ENCODE data around the gene CCL3. TPM values are rescaled to one million over a fixed set of nuclear protein-coding genes. Genes with fewer than 3 reads are reported as not detected.

The CCL3 gene
- total RNA-seq, 1 donor from 2014 or later: 1.3 TPM

GRCh38 chr17:36070427-36070826 lies 19.5 kb downstream of the CCL3 start:
- no peak for TF ChIP-seq CTCF (conservative IDR thresholded peaks at IDR 0.05; ENCODE audit: low read depth, low read length)
- DNase-seq (ENCODE audit: low read depth): no peak
- no peak overlapping the region for H3K4me3 ChIP-seq (ENCODE audit: low read depth, low read length)

GRCh38 chr17:36069136-36069535 lies 20.8 kb downstream of the CCL3 start:
- no peak for DNase-seq (ENCODE audit: low read depth)
- TF ChIP-seq CTCF (conservative IDR thresholded peaks at IDR 0.05; ENCODE audit: low read depth, low read length): no peak
- no peak overlapping the region for H3K4me3 ChIP-seq (ENCODE audit: low read depth, low read length)

GRCh38 chr17:36068524-36068923 lies 21.4 kb downstream of the CCL3 start:
- no peak for TF ChIP-seq CTCF (conservative IDR thresholded peaks at IDR 0.05; ENCODE audit: low read depth, low read length)
- DNase-seq (ENCODE audit: low read depth): no peak
- no peak overlapping the region for H3K4me3 ChIP-seq (ENCODE audit: low read depth, low read length)

- DNase-seq (ENCODE audit: low read depth): no peak
- H3K4me3 ChIP-seq (ENCODE audit: low read depth, low read length): no peak overlapping the region
- no peak for TF ChIP-seq CTCF (conservative IDR thresholded peaks at IDR 0.05; ENCODE audit: low read depth, low read length)
Measured at GRCh38 chr17:36066365-36066985, 23.5 kb downstream of the CCL3 start.

- no peak for TF ChIP-seq CTCF (conservative IDR thresholded peaks at IDR 0.05; ENCODE audit: low read depth, low read length)
- DNase-seq (ENCODE audit: low read depth): no peak
- H3K4me3 ChIP-seq (ENCODE audit: low read depth, low read length): no peak within 1 kb of the TSS
Measured at GRCh38 chr17:36063786-36064541, 26.0 kb downstream of the CCL3 start, which contains the start of gene CCL18. CCL18 (plus strand) TSS chr17:36064272; CDS start chr17:36064343, 71 bp downstream.

GRCh38 chr17:36060816-36061215 lies 29.1 kb downstream of the CCL3 start:
- H3K4me3 ChIP-seq (ENCODE audit: low read depth, low read length): no peak overlapping the region
- TF ChIP-seq CTCF (conservative IDR thresholded peaks at IDR 0.05; ENCODE audit: low read depth, low read length): no peak
- DNase-seq (ENCODE audit: low read depth): no peak

Data from epithelial cell of proximal tubule (primary cell).